Left colon (tissue), 2 donors: ENCODE measurements around the gene EQTN. TPM values are rescaled to one million over a fixed set of nuclear protein-coding genes. Genes with fewer than 3 reads are reported as not detected.
A peak's percentile ranks its signal among the peaks of the same experiment; 100 is the strongest.
"Not testable (repeated sequence)": the region's sequence is repeated elsewhere in the genome, so short reads cannot be mapped to it uniquely, and the experiment has no call there.

Source experiments
- ATAC-seq: fragments of 200-7000 bp; cut with Tn5 transposase; one replicate; pipeline ENCODE4 v1.9.1; 2020; ENCODE audit warnings: mild to moderate bottlenecking, moderate library complexity
- DNase-seq, 2 donors: peaks; one replicate each; pipeline ENCODE4 v3.0.0-alpha.2; 2020
- intact Hi-C, 2 donors: fragments of 100-400 bp; cut with DNase I in 1 of 2; cut with micrococcal nuclease in 1 of 2; formaldehyde crosslinking; loops; one replicate each; pipeline versions ENCODE4 v1.11.2 to v1.14.0; 2022; cut with DNase I, micrococcal nuclease
- total RNA-seq, 2 donors: library from RNA; stranded (reverse); fragmentation: NEBNext Ultra II Directional; extraction: Animal tissue kit (Norgen Biotek cat#: 25700); gene quantifications; one replicate each; pipeline ENCODE4 v1.2.1, GENCODE V29; 2021
- donor health status: DM: no; HTN: no; CAD: no.
- donor health status: DM: yes; HTN: yes; CAD: no.

EQTN gene
- total RNA-seq, 2 donors from 2014 or later = 0.45 to 1.5 TPM

DNA sequence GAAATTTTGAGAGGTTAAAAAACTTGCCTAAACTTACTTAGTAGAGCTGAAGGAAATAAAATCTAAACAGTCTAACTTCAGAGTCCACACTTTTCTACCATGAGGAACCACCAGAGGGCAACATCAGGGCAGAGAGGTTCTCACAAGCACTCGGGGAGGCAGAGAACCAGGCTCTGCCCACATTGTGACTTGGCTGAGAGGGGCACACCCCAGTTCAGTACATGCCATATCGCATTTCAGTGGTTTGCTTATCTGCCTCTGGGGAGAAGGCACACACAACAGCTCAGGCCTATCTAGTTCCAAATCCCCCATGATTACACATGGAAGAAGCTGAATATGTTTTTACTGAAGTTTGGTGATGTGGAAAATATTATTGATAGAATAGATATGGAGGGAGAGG, 49.2 kb downstream of the EQTN start:
- ATAC-seq = peak; percentile 79
- intact Hi-C loops = no loop called here
- DNase-seq = peak; percentile 30 to 31

DNA sequence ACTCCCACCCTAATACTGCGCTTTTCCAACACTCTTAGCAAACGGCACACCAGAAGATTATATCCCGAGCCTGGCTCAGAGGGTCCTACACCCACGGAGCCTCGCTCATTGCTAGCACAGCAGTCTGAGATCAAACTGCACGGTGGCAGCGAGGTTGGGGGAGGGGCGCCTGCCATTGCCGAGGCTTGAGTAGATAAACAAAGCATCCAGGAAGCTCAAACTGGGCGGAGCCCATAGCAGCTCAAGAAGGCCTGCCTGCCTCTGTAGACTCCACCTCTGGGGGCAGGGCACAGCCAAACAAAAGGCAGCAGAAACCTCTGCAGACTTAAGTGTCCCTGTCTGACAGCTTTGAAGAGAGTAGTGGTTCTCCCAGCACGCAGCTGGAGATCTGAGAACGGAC, 57.3 kb downstream of the EQTN start:
- intact Hi-C loops, ATAC-seq, DNase-seq: not testable (repeated sequence)

Other genes with a start within 250 kb of the EQTN start
- gene TEK, start 187.9 kb downstream of the EQTN start, total RNA-seq = 1 to 10 TPM; 2.4 to 4.2 TPM
- not detected for gene IFNK, start 227.1 kb upstream of the EQTN start, total RNA-seq
- 10 to 100 TPM; 42.2 to 47.1 TPM for gene MOB3B, start 232.7 kb upstream of the EQTN start, total RNA-seq